ENCODE data around the gene PLEKHA6.

Gene PLEKHA6

GRCh38 chr1:204232526-204232925, 127.2 kb downstream of the PLEKHA6 start:
- Histone ChIP-seq H4K91ac (ENCODE audit: low read depth, low read length) (no peak overlapping the region), H2BK12ac (ENCODE audit: low read length) (no peak overlapping the region), H3K9ac (ENCODE audit: low read length) (no peak overlapping the region), H3K79me1 (ENCODE audit: low read length) (no peaks in the 10 kb centered on the region), H2AK5ac (ENCODE audit: low read length) (no peak overlapping the region), H3K4me2 (ENCODE audit: low read length) (no peak overlapping the region), H3K4ac (ENCODE audit: low read depth, low read length) (no peak overlapping the region), H3K9me3 (ENCODE audit: insufficient read depth, low read depth, low read length) (no peaks in the 10 kb centered on the region), H4K8ac (ENCODE audit: low read depth, low read length) (no peak overlapping the region), H4K12ac (ENCODE audit: low read depth, low read length) (no peak overlapping the region), H2BK5ac (ENCODE audit: low read depth, low read length, poor library complexity) (no peak overlapping the region), H2BK120ac (ENCODE audit: insufficient read depth, low read length, poor library complexity) (no peak overlapping the region), H3K79me2 (ENCODE audit: control insufficient read depth, insufficient read depth, low read length, poor library complexity) (no peaks in the 10 kb centered on the region), H3K27ac (ENCODE audit: low read depth, low read length) (no peak overlapping the region), H3K4me1 (ENCODE audit: control insufficient read depth in 1 of 2, insufficient read depth in 2 of 2, low read length in 2 of 2) (no peaks in the 10 kb centered on the region), H3K14ac (ENCODE audit: low read length) (no peak overlapping the region), H3K36me3 (ENCODE audit: control insufficient read depth in 1 of 2, insufficient read depth in 2 of 2, low read length in 2 of 2) (peaks cover 18 to 26% of the 10 kb centered on the region in 2 experiments), H3K27me3 (ENCODE audit: insufficient read depth, low read length) (no peaks in the 10 kb centered on the region), H2AFZ (ENCODE audit: insufficient read depth, low read length, poor library complexity) (no peak overlapping the region), H3K4me3 (ENCODE audit: low read depth, low read length) (no peak overlapping the region), H3K23ac (ENCODE audit: low read length) (no peak overlapping the region), H3K18ac (ENCODE audit: low read length) (no peak overlapping the region)
- DNase-seq = no peak

- Histone ChIP-seq H3K14ac (ENCODE audit: low read length) (no peak overlapping the region), H4K91ac (ENCODE audit: low read depth, low read length) (no peak overlapping the region), H3K23ac (ENCODE audit: low read length) (no peak overlapping the region), H2BK5ac (ENCODE audit: low read depth, low read length, poor library complexity) (no peak overlapping the region), H2AFZ (ENCODE audit: insufficient read depth, low read length, poor library complexity) (no peak overlapping the region), H3K18ac (ENCODE audit: low read length) (no peak overlapping the region), H4K8ac (ENCODE audit: low read depth, low read length) (no peak overlapping the region), H3K9ac (ENCODE audit: low read length) (no peak overlapping the region), H3K4me3 (ENCODE audit: low read depth, low read length) (no peak overlapping the region), H3K79me2 (ENCODE audit: control insufficient read depth, insufficient read depth, low read length, poor library complexity) (no peaks in the 10 kb centered on the region), H3K4me1 (ENCODE audit: control insufficient read depth in 1 of 2, insufficient read depth in 2 of 2, low read length in 2 of 2) (peaks cover 0 to 5% of the 10 kb centered on the region in 2 experiments), H2AK5ac (ENCODE audit: low read length) (no peak overlapping the region), H3K4me2 (ENCODE audit: low read length) (no peak overlapping the region), H3K27ac (ENCODE audit: low read depth, low read length) (no peak overlapping the region), H3K9me3 (ENCODE audit: insufficient read depth, low read depth, low read length) (no peaks in the 10 kb centered on the region), H3K36me3 (ENCODE audit: control insufficient read depth in 1 of 2, insufficient read depth in 2 of 2, low read length in 2 of 2) (peaks cover 21 to 34% of the 10 kb centered on the region in 2 experiments), H2BK12ac (ENCODE audit: low read length) (no peak overlapping the region), H3K4ac (ENCODE audit: low read depth, low read length) (no peak overlapping the region), H2BK120ac (ENCODE audit: insufficient read depth, low read length, poor library complexity) (no peak overlapping the region), H3K27me3 (ENCODE audit: insufficient read depth, low read length) (no peaks in the 10 kb centered on the region), H3K79me1 (ENCODE audit: low read length) (no peaks in the 10 kb centered on the region), H4K12ac (ENCODE audit: low read depth, low read length) (no peak overlapping the region)
- DNase-seq = no peak
- no CpG with 5 or more reads among the region's 14 CpGs for WGBS (ENCODE audit: extremely low coverage, insufficient coverage, insufficient read length)
These were observed 129.5 kb downstream of the PLEKHA6 start for GRCh38 chr1:204230211-204230610.

- no peaks in the 10 kb centered on the region for H3K9me3 ChIP-seq (ENCODE audit: insufficient read depth, low read depth, low read length)
- H3K27ac ChIP-seq (ENCODE audit: low read depth, low read length) = no peak overlapping the region
- H3K4me1 ChIP-seq (ENCODE audit: control insufficient read depth in 1 of 2, insufficient read depth in 2 of 2, low read length in 2 of 2) = peaks cover 0 to 5% of the 10 kb centered on the region in 2 experiments
- H2AK5ac ChIP-seq (ENCODE audit: low read length) = no peak overlapping the region
- H2BK12ac ChIP-seq (ENCODE audit: low read length) = no peak overlapping the region
- H3K79me1 ChIP-seq (ENCODE audit: low read length) = no peaks in the 10 kb centered on the region
- H3K27me3 ChIP-seq (ENCODE audit: insufficient read depth, low read length) = no peaks in the 10 kb centered on the region
- no peak overlapping the region for H3K23ac ChIP-seq (ENCODE audit: low read length)
- no peak overlapping the region for H3K9ac ChIP-seq (ENCODE audit: low read length)
- no peak overlapping the region for H4K91ac ChIP-seq (ENCODE audit: low read depth, low read length)
- H3K18ac ChIP-seq (ENCODE audit: low read length) = no peak overlapping the region
- no peak overlapping the region for H2BK5ac ChIP-seq (ENCODE audit: low read depth, low read length, poor library complexity)
- H3K4ac ChIP-seq (ENCODE audit: low read depth, low read length) = no peak overlapping the region
- H4K12ac ChIP-seq (ENCODE audit: low read depth, low read length) = no peak overlapping the region
- H4K8ac ChIP-seq (ENCODE audit: low read depth, low read length) = no peak overlapping the region
- H3K4me3 ChIP-seq (ENCODE audit: low read depth, low read length) = no peak overlapping the region
- peaks cover 21 to 33% of the 10 kb centered on the region in 2 experiments for H3K36me3 ChIP-seq (ENCODE audit: control insufficient read depth in 1 of 2, insufficient read depth in 2 of 2, low read length in 2 of 2)
- no peak overlapping the region for H3K4me2 ChIP-seq (ENCODE audit: low read length)
- DNase-seq = no peak
- no peak overlapping the region for H2AFZ ChIP-seq (ENCODE audit: insufficient read depth, low read length, poor library complexity)
- H3K79me2 ChIP-seq (ENCODE audit: control insufficient read depth, insufficient read depth, low read length, poor library complexity) = no peaks in the 10 kb centered on the region
- H2BK120ac ChIP-seq (ENCODE audit: insufficient read depth, low read length, poor library complexity) = no peak overlapping the region
- WGBS (ENCODE audit: extremely low coverage, insufficient coverage, insufficient read length) = no CpG with 5 or more reads among the region's 13 CpGs
- H3K14ac ChIP-seq (ENCODE audit: low read length) = no peak overlapping the region
These were observed 130.8 kb downstream of the PLEKHA6 start for GRCh38 chr1:204228896-204229295.

GRCh38 chr1:204227996-204228785, 131.5 kb downstream of the PLEKHA6 start:
- Histone ChIP-seq H3K4ac (ENCODE audit: low read depth, low read length) (no peak overlapping the region), H3K27me3 (ENCODE audit: insufficient read depth, low read length) (no peaks in the 10 kb centered on the region), H2AFZ (ENCODE audit: insufficient read depth, low read length, poor library complexity) (no peak overlapping the region), H2AK5ac (ENCODE audit: low read length) (no peak overlapping the region), H3K4me1 (ENCODE audit: control insufficient read depth in 1 of 2, insufficient read depth in 2 of 2, low read length in 2 of 2) (peaks cover 0 to 5% of the 10 kb centered on the region in 2 experiments), H3K79me1 (ENCODE audit: low read length) (no peaks in the 10 kb centered on the region), H4K91ac (ENCODE audit: low read depth, low read length) (no peak overlapping the region), H3K14ac (ENCODE audit: low read length) (no peak overlapping the region), H4K8ac (ENCODE audit: low read depth, low read length) (no peak overlapping the region), H3K36me3 (ENCODE audit: control insufficient read depth in 1 of 2, insufficient read depth in 2 of 2, low read length in 2 of 2) (peaks cover 21 to 33% of the 10 kb centered on the region in 2 experiments), H3K9me3 (ENCODE audit: insufficient read depth, low read depth, low read length) (no peaks in the 10 kb centered on the region), H3K23ac (ENCODE audit: low read length) (no peak overlapping the region), H4K12ac (ENCODE audit: low read depth, low read length) (no peak overlapping the region), H3K4me3 (ENCODE audit: low read depth, low read length) (no peak overlapping the region), H2BK120ac (ENCODE audit: insufficient read depth, low read length, poor library complexity) (no peak overlapping the region), H3K79me2 (ENCODE audit: control insufficient read depth, insufficient read depth, low read length, poor library complexity) (no peaks in the 10 kb centered on the region), H3K18ac (ENCODE audit: low read length) (no peak overlapping the region), H3K4me2 (ENCODE audit: low read length) (no peak overlapping the region), H3K27ac (ENCODE audit: low read depth, low read length) (no peak overlapping the region), H2BK12ac (ENCODE audit: low read length) (no peak overlapping the region), H3K9ac (ENCODE audit: low read length) (no peak overlapping the region), H2BK5ac (ENCODE audit: low read depth, low read length, poor library complexity) (no peak overlapping the region)
- DNase-seq = no peak
- WGBS (ENCODE audit: extremely low coverage, insufficient coverage, insufficient read length) = no CpG with 5 or more reads among the region's 20 CpGs

Data from trophoblast cell (in vitro differentiated cells and primary cell).